T-helper 9 cell (primary cell): ENCODE data around the gene BCAN.

Experiments
- DNase-seq: peaks from one replicate; pipeline ENCODE4 v3.0.0-alpha.2; 2020

BCAN gene

DNA sequence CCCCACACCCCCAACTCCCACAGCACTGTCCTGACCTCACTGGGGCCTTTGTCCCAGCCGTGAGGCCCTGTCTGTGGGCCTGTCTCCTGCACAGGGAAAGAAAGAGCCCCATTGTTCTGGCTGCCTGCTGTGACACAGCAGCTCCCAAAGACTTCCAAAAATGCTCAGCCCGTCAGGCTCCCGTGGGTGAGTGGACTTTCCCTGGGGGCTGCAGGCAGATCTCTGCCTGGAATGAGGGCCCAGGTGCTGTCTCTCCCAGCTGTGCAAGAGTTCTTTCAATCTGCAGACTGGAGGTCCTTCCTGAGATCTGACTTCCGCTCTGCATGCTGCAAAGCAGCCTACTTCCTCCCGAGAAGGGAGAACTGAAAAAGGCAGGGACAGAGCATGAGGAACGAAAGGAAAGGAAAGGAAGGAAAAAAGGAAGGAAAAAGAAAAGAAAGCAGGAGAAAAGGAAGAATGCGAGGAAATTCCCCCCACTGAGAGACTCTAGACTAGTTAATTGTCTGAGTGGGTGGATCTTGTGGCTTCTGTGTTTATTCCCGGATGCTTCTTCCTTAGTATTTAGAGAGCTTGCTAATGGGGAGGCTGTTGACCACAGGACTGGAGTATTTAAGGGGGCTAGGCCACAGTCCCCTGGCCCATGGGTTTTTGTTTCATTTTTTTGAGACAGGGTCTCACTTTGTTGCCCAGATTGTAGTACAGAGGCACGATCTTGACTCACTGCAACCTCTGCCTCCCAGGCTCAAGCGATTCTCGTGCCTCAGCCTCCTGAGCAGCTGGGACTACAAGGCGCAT, 20.3 kb downstream of the BCAN start:
- no peak for DNase-seq

GRCh38 chr1:156662800-156663055, 20.8 kb downstream of the BCAN start:
- no peak for DNase-seq

DNA sequence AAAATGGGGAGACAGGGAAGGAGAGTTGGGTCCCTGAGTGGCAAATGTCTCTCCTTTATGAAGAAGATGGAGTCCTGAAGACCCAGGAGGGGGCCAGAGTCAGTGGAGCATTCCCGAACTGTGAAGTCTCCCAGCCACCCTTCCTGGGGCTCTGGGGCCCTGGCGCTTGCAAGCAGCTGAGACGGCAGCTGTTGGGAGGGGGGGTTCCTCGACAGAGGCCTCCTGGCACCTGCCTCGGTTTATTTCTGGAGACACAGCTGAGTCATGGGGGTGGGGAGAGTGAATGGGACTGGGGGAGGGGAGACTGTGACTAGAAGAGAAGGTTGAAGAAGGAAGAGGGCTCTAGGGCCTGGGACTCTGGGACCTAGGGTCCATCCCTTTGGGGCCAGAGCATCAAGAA, 21.3 kb downstream of the BCAN start:
- DNase-seq = no peak

DNA sequence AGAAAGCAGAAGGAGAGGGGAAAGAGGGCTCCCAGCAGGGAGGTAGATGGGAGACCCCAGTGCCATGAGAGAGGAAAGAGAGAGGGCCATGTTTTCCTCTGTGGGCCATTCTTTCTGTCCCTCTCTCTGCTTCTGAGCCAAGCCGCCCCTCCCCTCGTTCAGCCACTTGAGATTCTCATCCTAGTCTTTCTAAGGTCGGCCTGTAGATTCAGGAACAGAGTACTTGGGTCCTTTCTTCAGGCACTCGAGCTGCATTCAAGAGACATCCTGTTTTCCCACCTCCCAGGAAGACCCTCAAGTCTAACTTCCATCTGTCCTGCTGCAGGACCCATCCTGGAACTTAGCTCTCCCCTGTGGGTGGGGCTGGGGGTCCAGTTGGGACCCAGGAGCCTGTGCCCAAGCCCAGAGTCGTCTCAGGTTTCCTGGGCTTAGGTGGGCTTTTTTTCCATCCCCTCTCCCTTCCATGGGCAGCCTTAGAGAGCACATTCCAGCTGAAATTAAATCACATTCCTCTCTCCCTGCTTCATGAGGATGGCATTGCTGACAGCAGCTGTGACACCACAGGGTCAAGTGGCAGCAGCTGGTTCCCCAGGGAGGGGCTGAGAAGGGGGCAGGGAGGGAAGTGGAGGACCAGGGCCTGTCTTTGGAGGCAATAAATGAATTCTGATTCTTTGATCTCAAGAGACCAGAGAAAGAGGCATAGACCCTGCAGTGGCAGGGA, 22.3 kb downstream of the BCAN start:
- no peak for DNase-seq

- no peak for DNase-seq
These were observed 23.0 kb downstream of the BCAN start for GRCh38 chr1:156664767-156665411.

DNA sequence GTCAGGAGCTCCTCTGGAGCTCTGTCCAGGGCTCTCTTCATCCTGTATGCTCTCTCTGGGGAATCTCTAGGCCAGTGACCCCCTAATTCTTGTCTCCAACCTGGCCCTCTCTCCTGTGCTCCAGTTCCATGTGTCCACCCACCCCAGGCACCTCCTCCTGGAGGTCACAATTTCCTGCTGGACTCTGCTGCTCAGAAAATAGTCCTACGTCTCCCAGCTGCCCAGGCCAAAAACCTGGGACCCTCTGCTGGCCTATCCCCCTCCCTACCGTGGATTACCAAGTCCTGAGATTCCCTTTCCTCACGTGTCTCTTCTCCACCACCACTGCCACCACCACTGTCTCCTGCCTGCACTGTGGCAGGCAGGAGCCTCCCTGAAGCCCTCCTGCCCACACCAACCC, 23.6 kb downstream of the BCAN start:
- no peak for DNase-seq

DNA sequence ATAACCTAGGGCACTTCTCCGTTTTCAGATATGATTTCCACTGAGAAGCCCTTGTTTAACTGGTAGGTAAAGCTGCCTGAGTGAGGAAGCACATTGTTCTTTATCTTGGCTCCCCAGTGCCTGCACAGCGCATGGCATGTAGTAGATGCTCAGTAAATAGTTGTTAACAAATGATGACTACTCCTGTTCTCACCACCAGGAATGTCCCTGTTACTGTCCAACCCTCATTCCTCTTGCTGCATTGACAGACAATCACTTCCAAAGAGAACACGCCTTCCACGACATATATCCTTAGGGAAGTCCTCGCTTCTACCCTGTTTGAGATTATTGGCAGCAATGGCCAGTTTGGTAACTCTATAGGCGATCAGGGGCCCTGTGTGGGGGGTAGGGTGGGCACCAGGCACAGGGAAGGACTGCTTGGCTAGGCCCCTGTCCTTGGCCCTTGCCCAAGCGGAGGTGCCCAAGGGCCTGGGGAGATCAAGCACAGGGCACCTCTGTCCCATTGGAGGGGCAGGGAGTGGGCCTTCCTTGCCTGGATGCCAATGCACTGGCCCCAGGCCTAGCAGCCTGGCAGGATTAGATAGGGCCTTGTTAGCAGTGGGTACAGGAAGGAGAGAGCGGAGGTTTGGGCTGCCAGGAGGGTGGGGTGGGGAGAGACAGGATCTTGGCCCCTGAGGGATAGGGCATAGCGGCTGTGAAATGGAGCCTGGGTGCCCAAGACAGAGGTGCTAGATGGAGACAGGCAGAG, 25.1 kb downstream of the BCAN start:
- no peak for DNase-seq

DNA sequence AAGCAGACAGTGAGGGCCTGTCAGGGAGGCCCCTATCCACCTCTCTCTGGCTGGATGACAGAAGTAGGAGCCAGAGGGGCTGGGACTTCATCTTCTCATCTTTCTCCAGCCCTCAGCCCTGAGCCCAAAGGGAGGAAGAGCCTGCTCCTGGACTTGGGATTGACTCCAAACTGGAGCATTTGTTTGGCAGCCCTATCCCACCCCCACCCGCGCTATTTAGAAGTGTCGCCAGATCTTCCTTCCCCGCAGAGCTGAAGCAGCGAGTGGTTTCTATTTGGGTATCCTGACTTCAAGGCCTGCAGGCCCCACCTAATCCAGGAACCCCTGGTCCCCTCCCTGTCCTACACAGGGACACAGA, 25.7 kb downstream of the BCAN start:
- no peak for DNase-seq

- no peak for DNase-seq
These were observed 26.2 kb downstream of the BCAN start for GRCh38 chr1:156667968-156668709.

DNA sequence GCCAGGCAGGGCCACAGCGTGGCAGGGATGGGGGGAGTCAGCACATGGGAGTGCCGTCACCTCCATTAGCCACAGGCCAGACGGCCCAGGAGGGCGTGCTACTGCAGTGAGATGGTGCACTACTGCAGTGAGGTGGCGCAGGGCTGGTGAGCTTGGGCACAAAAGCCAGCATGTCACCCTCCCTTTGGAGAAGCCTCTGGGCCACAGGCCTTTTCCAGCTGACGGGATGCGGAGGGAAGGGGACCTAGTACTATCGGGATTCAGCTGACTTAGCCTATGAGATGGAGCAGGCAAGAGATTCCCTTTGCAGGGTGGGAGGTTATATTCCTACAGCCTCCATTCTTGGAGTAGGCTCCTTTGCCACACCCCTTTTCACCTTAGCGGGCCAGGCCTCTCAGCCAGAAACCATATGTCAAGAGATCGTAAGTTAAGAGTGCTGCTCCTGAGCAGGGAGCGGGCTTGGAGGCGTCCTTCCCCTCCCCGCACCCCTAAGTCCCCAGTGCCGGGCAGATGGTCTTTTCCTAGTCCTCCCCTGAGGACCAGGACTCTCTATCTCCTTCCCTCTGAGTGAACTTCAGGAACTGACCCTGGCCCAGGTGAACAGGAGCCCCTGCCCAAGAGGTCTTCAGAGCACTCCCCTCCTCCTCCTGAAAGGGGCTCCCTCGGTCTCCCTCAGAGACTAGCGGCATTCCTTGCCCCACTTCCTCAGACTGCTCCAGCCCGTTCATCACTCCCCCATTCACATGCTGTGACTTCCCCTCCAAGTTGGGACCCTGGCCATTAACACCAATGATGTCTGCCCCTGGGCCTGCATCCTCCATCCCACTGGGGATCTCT, 27.1 kb downstream of the BCAN start:
- no peak for DNase-seq

DNA sequence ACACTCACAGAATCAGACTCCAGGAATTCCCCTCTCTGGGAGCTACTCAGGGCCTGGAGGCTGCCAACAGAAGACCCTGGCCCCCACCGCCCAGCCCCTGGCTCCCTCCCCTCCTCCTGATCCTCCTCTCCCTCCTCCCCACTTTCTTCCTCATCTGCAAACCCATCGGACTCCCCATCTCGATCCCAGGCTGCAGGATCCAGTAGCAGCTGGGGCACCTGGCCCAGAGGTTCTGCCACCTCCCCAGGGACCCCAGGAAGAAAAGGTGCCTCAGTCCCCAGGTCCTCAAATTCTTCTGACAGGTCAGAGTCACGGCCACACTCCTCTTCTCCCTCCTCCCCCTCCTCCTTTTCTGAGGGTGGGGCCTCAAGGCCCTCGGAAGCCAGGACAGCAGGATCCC, 27.9 kb downstream of the BCAN start:
- no peak for DNase-seq

DNA sequence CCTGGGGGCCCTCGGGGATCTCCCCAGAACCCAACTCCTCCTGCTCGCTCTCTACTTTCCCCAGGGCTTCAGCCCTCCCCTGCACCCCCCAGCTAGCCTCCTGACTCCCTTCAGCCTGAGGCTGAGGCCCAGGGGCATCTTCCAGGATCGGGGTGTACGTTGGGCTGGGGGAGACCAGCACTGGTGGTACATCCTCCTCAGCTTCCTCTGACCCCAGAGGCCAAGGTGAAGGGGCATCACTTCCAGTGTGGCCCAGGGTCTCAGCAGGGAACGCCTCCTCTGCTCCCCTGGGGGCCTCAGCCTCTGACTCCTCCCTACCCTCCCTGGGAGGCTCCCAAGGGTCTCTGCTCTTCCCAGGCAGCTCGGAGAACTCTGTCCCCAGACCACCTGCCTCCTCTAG, 28.4 kb downstream of the BCAN start:
- DNase-seq = no peak

- no peak for DNase-seq
These were observed 28.9 kb downstream of the BCAN start for GRCh38 chr1:156670791-156671190.

DNA sequence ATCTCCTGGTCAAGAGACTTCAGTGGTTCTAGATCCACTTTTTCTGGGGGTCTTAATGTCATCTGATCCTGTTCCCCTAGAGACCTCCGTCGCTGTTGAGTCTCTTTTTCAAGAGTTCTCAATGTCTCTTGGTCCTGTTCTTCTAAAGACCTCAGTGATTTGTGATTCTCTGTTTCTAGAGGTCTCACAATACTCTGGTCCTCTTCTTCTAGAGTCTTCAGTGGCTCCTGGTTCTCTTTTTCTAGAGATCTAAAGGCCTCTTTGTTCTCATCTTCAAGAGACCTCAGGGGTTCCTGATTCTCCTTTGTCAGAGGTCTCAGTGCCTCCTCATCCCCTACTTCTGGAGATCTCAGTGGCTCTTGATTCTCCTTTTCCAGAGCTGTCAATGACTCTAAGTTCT, 29.9 kb downstream of the BCAN start:
- DNase-seq = no peak

GRCh38 chr1:156673387-156674121, 31.6 kb downstream of the BCAN start:
- DNase-seq = no peak

DNA sequence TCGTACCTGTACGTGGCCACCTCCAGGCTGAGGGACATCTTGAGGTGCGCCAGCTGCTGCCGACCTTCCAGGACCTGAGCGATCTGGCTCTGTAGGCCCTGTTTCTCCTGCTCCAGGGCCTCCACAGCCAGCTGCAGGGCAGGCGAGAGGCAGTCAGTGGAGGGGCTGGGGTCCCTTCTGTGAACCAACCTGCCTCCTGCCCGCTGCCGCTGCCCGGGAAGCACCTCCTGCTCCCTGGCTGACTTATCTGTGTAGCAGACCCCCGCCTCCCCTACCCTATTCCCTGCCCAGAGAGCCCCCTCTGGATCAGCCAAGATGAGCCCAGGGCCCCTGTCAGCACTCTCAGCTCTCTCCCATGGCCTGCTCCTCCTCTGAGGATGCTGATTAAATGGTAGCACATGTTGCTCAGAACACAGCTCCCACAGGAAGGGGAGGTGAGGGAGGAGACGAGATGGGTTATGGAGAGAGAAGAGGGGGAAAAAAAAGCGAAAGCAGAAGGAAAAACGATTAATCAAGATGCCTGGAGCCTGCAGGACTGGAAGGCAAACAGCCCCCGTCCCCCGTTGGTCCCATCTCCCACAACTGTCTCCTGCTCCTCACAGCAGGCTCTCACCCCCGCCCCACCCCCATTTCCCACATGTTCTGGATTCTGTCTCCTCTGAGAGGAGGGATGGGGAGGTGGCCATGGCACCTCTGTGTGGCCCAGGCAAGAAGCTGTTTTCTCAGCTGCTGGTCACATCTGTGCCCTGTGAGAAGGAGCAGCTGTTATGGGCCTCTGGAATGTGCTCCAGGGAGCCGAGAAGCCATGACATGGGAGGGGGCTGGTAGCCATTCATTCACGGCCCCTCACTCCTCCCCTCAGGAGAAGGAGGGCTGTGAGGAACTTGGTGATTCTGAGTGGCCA, 33.5 kb downstream of the BCAN start:
- DNase-seq = no peak

DNA sequence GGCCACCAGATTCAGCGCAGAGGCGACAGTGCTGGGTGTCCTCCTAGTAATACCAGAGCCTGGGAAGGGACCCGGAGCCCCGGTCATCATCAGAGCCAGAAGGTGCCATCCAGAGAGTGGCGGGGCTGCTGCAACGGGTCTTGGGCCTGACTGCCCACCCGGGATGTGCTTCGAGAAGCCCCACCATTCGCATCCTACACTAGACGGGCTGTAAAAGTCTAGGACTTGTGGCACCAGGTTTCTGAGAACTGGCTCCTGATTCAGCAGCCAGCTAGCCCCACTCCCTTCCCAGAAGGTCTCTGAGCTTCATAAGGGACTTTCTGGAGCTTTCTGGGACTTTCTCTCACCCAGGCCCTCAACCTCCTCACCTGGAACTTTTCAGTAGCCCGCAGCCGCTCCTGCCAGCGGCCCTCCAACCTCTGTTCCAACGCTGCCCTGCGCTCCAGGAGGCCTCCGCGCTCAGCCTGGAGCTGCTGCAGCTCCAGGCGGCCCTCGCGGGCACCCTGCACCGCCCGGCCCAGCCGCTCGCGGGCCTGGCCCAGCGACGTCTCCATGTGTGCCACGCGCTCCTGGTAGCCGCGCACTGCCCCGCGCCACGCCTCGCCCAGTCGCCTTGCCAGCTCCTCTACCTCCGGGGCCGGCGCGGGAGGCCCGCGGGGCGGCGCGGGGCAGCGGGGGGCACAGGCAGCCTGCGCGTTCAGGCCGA, 34.4 kb downstream of the BCAN start:
- no peak for DNase-seq

- no peak for DNase-seq
These were observed 35.1 kb downstream of the BCAN start, which contains the start of gene NES for GRCh38 chr1:156676820-156677615. Gene NES (minus strand): TSS chr1:156677407. CDS start chr1:156677264, 143 bp downstream.
